Vagina (tissue), 2 donors: ENCODE measurements around the gene PTPA.

Experiments used
- POLR2A ChIP-seq, 2 donors: fragments of 450-650 bp; IDR thresholded peaks; one replicate each; pipeline ENCODE4 v1.6.1; 2017; ENCODE audit warnings: antibody characterized with exemption in 2 of 2, mild to moderate bottlenecking in 2 of 2, moderate library complexity in 2 of 2
- TF ChIP-seq, protein P1 (sequence below), 3 experiments: fragments of 450-650 bp in 2 of 3; fragments of 200-600 bp in 1 of 3; sonication (generic) in 1 of 3; IDR thresholded peaks; one replicate each; pipeline ENCODE4 v1.5.1; 2017 to 2019; ENCODE audit warnings: antibody characterized with exemption in 3 of 3, mild to moderate bottlenecking in 2 of 3, moderate library complexity in 2 of 3

DNA sequence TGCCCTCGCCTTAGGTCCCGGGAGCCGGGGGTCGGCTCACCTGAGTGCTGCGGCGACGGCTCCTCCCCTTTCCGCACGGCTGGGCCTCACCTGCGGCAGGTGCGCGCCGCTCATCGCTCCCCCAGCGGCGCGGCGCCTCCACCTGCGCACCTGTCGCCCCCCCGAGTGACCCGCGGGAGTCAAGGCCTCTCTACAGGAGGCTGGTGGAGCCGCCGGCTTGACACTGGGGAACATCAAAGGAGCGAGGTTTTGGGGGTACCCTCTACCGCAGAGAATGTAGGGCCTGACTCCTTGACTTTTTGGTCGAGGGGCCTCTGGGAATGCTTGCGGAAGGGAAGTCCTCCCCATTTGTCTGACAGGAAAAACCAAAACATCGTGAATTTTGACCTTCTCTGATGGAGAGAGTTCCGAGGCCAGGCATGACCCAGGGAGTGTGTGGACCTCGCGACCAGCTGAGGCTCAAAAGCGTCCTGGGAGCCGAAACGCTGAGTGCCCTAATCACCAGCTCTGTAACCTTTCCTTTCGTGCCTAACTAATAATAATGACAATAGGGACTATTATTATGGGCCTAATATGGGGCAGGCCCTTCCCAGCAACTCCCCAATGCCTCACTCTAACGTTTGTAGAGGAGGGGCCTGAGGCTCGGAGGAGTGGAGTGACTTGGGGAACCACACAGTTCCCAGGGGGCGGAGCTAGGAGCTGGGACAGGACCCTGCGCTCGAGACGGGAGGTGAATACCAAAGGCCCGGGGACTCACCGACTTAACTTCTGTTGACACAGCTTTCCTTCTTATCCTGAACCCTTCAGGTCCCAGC, 67.6 kb downstream of the PTPA start:
- TF ChIP-seq, protein P1, sequence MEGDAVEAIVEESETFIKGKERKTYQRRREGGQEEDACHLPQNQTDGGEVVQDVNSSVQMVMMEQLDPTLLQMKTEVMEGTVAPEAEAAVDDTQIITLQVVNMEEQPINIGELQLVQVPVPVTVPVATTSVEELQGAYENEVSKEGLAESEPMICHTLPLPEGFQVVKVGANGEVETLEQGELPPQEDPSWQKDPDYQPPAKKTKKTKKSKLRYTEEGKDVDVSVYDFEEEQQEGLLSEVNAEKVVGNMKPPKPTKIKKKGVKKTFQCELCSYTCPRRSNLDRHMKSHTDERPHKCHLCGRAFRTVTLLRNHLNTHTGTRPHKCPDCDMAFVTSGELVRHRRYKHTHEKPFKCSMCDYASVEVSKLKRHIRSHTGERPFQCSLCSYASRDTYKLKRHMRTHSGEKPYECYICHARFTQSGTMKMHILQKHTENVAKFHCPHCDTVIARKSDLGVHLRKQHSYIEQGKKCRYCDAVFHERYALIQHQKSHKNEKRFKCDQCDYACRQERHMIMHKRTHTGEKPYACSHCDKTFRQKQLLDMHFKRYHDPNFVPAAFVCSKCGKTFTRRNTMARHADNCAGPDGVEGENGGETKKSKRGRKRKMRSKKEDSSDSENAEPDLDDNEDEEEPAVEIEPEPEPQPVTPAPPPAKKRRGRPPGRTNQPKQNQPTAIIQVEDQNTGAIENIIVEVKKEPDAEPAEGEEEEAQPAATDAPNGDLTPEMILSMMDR (IDR thresholded peaks at IDR 0.05): no peak
- TF ChIP-seq POLR2A (IDR thresholded peaks at IDR 0.05): no peak
